Cardiac atrium fibroblast (primary cell): ENCODE data around the gene COX7B2. TPM values are rescaled to one million over a fixed set of nuclear protein-coding genes. Genes with fewer than 3 reads are reported as not detected.

Source experiments
- total RNA-seq: library from RNA; depleted of rRNA; stranded (reverse); fragments of >200 nt; gene quantifications from 2 replicates; pipeline ENCODE4 v1.2.3, GENCODE V29; 2015

Gene COX7B2, protein sequence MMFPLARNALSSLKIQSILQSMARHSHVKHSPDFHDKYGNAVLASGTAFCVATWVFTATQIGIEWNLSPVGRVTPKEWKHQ
- not detected in 2 replicates for total RNA-seq

DNA sequence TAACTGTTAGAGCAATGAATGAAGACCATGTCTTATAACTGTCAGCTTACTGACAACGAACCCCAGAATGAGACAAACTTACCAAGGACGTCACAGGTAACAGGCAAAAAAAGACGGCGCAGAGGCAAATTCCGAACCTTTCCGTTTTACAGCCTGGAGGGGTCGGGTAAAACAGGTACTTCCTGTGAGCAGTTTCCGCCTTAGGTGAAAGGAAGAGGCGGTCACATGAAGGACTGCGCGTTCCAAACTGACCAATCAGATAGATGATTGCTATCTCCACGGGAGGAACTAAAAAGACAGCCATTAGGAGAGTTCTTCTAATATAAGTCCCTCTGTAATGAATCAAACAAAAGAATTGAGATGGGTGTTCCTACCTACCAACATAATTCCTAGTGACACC lies at the start of gene COX7B2:
Gene COX7B2, minus strand, starts transcription at position 168 of the 400 bp plus-strand sequence. CDS start 174,053 bp downstream, outside the sequence.

Other genes starting within 250 kb of the COX7B2 start
- gene GABRA4, start 84.3 kb upstream of the COX7B2 start, total RNA-seq: not detected in 2 replicates
- not detected in 2 replicates for gene GABRB1, start 122.3 kb upstream of the COX7B2 start, total RNA-seq